Pons (tissue), 1 donor: Measurements from ENCODE around the gene CAMK2G.
A peak's percentile ranks its signal among the peaks of the same experiment; 100 is the strongest.
"Not testable (repeated sequence)": the region's sequence is repeated elsewhere in the genome, so short reads cannot be mapped to it uniquely, and the experiment has no call there.

ENCODE experiments used
- DNase-seq: peaks from one replicate; pipeline ENCODE4 v3.0.0-alpha.2; 2016; ENCODE audit warnings: low spot score

Gene CAMK2G

GRCh38 chr10:73791871-73792400 lies 82.4 kb downstream of the CAMK2G start:
- DNase-seq: no peak

DNA sequence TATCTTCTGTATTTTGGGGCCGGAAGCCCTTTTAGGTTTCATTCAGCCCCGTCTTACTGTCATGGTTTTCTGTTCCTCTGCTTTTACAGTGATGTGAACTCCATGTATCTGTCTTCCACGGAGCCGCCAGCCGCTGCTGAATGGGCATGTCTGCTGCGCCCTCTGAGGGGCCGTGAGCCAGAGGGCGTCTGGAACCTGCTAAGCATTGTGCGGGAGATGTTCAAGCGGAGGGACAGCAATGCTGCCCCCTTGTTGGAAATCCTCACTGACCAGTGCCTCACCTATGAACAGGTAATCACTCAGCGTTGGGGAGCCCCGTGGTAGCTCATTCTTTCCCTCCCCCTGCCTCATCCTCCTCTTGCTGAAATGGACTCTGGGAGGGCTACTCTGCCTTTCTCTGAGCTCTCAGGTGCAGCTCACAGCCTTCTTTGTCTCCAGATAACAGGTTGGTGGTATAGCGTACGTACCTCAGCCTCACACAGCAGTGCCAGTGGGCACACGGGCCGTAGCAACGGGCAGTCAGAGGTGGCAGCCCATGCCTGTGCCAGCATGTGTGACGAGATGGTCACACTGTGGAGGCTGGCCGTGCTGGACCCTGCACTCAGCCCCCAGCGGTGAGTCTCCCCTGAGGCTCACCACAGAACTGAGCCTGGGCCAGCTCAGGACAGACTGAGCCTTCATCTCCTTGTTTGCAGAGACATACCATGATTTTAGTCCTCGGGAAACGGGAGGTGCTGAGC lies 83.3 kb downstream of the CAMK2G start:
- DNase-seq: no peak

GRCh38 chr10:73789659-73790055 lies 84.7 kb downstream of the CAMK2G start:
- DNase-seq: no peak

DNA sequence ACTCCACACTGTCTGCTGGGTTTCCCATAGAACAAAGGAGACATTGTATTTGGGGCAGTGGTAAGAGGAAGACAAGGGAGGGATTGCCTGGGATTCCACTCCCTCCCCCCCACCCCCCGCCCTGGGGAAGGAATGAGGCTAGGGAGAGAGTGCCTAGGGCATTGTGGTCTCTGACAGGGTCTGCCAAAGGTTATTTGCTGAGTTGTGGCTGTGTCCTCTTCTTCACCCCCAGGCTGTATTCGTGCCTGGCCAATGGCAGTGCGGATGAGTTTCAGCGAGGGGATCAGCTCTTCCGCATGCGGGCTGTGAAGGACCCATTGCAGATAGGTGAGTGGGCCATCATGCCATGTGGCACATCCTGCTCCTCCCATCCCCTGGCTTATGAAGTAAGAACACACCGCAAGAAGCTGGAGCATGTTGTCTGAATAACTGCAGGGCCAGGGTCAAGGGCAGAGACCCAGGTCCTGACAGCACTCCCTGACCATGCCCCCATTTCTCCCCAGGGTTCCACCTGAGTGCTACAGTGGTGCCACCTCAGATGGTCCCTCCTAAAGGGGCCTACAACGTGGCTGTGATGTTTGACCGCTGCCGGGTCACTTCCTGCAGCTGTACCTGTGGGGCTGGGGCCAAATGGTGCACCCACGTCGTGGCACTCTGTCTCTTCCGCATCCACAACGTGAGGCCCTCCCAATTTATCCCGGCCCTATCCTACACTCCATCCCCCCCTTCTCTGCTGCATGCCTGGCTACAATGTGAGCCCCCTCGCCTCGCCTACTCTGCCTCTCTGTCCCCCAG lies 85.3 kb downstream of the CAMK2G start:
- DNase-seq: no peak

GRCh38 chr10:73787031-73787800 lies 87.1 kb downstream of the CAMK2G start:
- not testable (repeated sequence) for DNase-seq

DNA sequence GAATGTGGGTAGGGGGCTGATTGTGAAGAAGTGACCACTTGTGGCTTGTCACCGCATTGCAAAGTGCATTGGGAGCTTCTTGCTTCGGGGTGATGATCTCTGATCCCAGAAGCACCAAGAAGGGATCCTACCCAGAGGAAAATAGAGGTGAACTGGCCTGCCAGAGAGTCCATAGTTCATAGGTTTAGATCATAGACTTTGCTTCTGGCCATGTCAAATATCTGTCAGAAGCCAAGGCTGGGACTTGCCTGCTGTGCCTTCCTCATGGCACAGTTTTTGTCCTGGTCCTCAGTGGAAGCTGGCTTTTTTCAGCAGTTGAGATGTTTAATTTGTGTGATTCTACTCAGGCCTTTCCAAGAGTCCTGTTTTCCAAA lies 87.9 kb downstream of the CAMK2G start:
- DNase-seq: no peak

DNA sequence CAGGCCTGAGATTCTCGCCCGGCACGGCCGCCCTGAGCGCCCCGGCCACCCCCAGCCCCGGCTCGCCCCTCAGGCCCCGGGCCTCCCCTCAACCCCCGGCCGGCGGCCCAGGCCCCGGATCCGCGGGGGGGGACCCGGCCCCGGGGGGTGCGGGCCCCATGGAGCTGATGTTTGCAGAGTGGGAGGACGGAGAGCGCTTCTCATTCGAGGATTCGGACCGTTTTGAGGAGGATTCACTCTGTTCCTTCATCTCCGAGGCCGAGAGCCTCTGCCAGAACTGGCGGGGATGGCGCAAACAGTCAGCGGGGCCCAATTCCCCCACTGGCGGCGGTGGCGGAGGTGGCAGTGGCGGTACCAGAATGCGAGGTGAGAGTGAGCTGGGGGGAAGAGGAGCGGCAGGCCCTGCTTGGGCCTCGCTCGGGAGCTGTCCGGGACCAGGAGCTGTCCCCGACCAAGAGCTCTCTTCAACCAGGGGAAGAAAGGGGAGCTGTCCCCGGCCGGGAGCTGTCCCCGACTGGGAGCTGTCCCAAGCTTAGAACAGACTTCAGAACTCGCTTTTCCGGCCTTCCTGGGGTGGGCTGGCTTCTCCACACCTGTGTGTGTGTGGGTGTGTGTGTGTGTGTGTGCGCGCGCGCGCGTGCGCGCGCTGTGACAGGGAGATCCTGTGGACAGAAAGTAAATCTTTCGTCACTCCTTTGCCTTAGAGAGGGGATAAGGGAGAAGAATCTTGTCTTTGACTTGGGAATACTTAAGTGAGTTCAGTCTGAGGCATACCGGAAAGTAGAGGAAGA lies 88.4 kb downstream of the CAMK2G start:
- DNase-seq: no peak

GRCh38 chr10:73785211-73785720 lies 89.1 kb downstream of the CAMK2G start, which contains the start of gene ZSWIM8:
ZSWIM8 (plus strand) TSS chr10:73785606; CDS start chr10:73785879, 273 bp downstream.
- DNase-seq: peak; percentile 100

- no peak for DNase-seq
Observed at GRCh38 chr10:73782749-73783085, 91.6 kb downstream of the CAMK2G start.

GRCh38 chr10:73781879-73782748 lies 92.2 kb downstream of the CAMK2G start, which contains the start of gene CHCHD1:
CHCHD1 (plus strand) TSS chr10:73782048; CDS start chr10:73782076, 28 bp downstream.
- peak; percentile 76 for DNase-seq

- no peak for DNase-seq
Observed at GRCh38 chr10:73781548-73781878, 92.8 kb downstream of the CAMK2G start.

DNA sequence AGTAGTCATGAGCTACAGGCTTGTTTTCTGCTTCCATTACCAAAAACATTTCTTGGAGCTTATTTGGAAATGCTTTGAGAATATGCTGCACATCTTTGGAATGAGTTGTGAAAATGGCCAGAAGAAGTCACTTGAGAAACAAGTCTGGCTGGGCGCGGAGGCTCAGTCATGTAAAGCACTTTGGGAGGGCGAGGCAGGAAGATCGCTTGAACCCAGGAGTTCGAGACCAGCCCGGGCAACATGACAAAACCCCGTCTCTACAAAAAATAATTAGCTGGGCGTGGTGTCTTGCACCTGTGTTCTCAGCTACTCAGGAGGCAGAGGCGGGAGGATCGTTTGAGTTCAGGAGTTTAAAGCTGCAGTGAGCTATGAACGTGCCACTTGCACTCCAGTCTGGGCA lies 93.4 kb downstream of the CAMK2G start:
- DNase-seq: no peak

GRCh38 chr10:73780301-73780700 lies 94.1 kb downstream of the CAMK2G start:
- DNase-seq: no peak

DNA sequence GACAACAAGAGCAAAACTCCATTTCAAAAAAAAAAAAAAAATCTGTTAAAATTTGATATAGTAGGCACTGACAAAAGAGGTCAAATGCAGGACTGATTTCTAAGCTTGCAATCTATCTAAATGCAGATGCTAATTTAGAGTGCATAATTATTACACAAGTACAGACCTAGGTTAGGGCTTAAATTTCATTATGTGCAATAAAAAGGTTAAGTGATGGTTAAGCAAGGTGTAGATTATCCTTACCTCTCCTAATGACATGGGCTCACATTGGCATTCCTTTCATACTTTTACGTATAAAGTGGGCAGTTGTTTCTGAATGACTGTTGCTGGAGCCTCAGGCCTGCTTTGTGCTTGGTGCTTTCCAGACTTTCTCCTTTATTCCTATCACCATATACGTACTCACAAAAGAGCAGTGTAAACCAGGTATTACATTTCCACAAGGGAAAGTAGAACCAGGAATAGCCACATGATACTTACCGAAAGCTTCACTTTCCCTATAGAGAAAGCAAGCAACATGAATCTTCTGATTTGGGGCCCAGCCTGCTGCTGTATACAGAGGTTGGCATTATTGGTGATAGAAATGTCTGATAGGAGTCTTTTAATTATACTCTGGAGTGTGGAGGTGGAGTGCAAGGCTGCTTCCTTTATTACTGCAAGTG lies 94.7 kb downstream of the CAMK2G start:
- no peak for DNase-seq

GRCh38 chr10:73779018-73779417 lies 95.3 kb downstream of the CAMK2G start:
- no peak for DNase-seq

DNA sequence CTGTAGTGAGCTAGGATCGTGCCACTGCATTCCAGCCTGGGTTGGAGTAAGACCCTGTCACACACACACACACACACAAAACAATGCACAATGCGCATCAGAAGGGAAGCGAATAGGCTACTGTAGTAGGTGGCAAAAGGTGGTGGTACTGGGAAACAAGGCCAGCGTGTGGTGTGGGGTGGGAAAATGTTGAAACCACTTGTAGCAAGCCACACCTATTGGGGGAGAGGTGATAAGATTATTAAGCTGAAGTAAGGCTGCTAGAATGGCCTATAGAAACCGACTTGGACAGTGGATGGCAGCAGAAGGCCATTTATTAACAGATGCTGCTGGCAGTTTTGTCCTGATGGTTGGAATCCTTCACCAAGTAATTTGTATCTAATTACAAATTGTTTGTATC lies 99.7 kb downstream of the CAMK2G start:
- DNase-seq: peak; percentile 51

DNA sequence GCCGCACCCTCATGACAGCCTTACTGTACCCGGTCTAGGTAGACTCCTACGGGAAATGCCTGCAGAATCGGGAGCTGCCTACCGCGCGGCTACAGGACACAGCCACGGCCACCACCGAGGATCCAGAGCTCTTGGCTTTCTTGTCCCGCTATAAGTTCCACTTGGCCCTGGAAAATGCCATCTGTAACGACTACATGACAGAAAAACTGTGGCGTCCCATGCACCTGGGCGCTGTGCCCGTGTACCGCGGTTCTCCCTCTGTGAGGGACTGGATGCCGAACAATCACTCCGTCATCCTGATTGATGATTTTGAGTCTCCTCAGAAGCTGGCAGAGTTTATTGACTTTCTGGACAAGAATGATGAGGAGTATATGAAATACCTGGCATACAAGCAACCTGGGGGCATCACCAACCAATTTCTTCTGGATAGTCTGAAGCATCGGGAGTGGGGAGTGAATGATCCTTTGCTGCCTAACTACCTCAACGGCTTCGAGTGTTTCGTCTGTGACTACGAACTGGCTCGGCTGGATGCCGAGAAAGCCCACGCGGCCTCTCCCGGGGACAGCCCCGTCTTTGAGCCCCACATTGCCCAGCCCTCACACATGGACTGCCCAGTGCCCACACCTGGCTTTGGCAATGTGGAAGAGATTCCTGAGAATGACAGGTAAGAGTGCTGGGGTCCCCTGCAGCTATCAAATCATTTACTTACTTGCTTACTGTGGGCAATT lies 101.0 kb downstream of the CAMK2G start:
- no peak for DNase-seq

GRCh38 chr10:73772281-73773151 lies 101.8 kb downstream of the CAMK2G start:
- peak; percentile 70 for DNase-seq
